ENCODE measurements around the gene DPAGT1. TPM values are rescaled to one million over a fixed set of nuclear protein-coding genes. Genes with fewer than 3 reads are reported as not detected.

DPAGT1 gene
- polyA plus RNA-seq, 1 experiment, result 62.5 TPM

DNA sequence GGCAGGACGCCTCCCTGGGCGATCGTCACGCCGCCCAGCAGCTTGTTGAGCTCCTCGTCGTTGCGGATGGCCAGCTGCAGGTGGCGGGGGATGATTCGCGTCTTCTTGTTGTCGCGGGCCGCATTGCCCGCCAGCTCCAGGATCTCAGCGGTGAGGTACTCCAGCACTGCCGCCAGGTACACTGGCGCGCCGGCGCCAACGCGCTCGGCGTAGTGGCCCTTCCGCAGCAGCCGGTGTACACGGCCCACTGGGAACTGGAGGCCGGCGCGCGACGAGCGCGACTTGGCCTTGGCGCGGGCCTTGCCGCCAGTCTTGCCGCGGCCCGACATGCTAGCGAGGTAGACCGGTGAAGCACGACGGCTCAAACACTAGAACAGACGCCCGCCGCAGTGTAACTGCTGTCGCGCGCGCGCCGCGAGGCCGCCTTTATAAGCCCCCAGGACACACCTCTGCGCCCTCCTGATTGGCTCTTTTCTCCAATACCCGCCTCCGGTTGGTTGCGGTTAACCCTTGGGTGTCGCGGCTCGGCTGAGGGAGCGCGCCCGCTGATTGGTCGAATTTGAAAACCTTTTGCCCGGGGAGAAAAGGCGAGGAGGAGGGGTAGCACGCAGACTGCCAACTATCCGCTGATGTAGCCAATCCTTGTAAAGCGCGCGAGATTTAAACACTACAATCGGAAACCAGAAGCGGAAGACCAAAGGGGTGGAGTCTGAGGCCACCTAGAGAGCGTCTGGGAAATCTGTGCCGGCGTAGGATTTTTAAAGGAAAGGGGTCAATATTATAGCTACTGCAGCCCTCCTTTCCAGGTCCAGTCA, 6.4 kb downstream of the DPAGT1 start:
- no peaks in the 10 kb centered on the region; the same call in 1 of the 2 replicates for H3K9me3 ChIP-seq (ENCODE audit: control insufficient read depth, insufficient read depth, low read length)
- TF ChIP-seq, protein P1, sequence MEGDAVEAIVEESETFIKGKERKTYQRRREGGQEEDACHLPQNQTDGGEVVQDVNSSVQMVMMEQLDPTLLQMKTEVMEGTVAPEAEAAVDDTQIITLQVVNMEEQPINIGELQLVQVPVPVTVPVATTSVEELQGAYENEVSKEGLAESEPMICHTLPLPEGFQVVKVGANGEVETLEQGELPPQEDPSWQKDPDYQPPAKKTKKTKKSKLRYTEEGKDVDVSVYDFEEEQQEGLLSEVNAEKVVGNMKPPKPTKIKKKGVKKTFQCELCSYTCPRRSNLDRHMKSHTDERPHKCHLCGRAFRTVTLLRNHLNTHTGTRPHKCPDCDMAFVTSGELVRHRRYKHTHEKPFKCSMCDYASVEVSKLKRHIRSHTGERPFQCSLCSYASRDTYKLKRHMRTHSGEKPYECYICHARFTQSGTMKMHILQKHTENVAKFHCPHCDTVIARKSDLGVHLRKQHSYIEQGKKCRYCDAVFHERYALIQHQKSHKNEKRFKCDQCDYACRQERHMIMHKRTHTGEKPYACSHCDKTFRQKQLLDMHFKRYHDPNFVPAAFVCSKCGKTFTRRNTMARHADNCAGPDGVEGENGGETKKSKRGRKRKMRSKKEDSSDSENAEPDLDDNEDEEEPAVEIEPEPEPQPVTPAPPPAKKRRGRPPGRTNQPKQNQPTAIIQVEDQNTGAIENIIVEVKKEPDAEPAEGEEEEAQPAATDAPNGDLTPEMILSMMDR (IDR thresholded peaks at IDR 0.05; ENCODE audit: low read depth, low read length), result no peak
- DNase-seq (ENCODE audit: low read depth, low spot score), result peak; percentile 100
- no peaks in the 10 kb centered on the region for H3K27me3 ChIP-seq (ENCODE audit: control insufficient read depth, insufficient read depth, low read length)
- peak overlapping the region; percentile 70 for H3K27ac ChIP-seq (ENCODE audit: low read depth, low read length)
- CTCF ChIA-PET, result interaction anchor here (0.6 to 1.9 kb wide), 12 partner anchors 10 to 243 kb away, joined by 3 to 16 read pairs (median 3); partner anchors contain the start of genes CBL and HMBS
- POLR2A ChIA-PET, result interaction anchor here (0.6 to 2.8 kb wide), 12 partner anchors 10 to 380 kb away, joined by 3 to 49 read pairs (median 5); partner anchors contain the start of genes C2CD2L, CBL, HINFP and HMBS
- peak overlapping the region; percentile 76 for H3K4me3 ChIP-seq (ENCODE audit: low read depth, low read length)

DNA sequence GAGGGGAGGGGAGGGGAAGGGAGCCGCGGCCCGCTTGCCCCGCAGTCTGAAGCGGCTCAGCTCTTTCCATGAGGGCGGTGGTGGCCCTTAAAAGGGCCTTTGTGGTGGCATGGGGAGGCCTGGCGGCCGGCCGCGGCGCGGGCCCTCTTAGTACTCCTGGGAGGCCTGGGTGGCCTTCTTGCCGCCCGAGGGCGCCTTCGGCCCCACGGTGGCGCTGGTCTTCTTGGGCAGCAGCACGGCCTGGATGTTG, 6.9 kb downstream of the DPAGT1 start:
- POLR2A ChIA-PET, result interaction anchor here (0.6 to 2.8 kb wide), 12 partner anchors 9 to 380 kb away, joined by 3 to 49 read pairs (median 4); partner anchors contain the start of genes C2CD2L, CBL, HINFP and HMBS
- CTCF ChIA-PET, result interaction anchor here (0.6 to 1.9 kb wide), 15 partner anchors 10 to 405 kb away, joined by 3 to 16 read pairs (median 3); partner anchors contain the start of gene HMBS

DNA sequence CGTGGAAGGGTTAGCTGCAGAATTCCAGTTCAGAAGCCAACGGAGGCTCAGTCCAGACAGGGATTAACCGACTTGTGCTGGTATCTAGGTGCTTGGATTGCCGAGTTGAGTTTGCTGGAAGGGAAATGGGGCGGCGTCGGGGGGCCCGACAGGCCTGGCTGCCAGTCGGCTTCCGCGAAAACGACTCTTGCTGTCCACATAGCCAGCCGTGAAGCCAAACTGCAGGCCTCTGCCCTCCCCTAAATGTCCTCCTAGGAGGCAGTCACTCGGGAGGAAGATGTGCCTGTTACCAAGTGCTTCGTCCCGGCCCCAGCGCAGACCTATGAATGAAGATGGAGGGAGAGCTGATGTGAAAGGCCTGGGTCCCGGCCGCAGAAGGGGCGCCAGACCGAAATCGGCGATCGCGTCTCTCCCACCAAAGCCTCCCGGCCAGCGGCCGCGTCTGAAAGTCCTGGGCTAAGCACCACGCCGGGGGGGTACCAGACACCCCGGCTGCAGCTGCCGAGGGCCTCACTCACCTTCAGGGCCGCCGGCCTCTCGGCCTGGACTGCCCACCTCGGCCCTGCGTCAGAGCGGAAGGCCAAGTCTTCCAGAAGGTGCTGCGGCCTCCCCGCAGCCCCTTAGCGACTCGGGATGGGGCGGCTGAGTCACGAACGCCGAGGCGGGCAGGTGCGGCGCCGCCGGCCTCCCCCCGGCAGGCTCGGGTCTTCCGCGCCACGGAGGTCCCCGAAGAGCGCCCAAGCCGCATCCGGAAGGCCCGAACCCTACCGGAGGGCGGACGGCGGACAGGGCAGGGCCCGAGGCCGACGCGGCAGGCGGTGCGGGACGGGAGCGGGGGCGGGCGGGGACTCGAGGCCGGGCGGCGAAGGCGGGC, 7.5 kb downstream of the DPAGT1 start:
- TF ChIP-seq, protein P1 (IDR thresholded peaks at IDR 0.05; ENCODE audit: low read depth, low read length), result no peak
- CTCF ChIA-PET, result interaction anchor here (0.6 to 1.9 kb wide), 14 partner anchors 9 to 405 kb away, joined by 3 to 16 read pairs (median 3); partner anchors contain the start of gene HMBS
- H3K4me3 ChIP-seq (ENCODE audit: low read depth, low read length), result peak overlapping the region; percentile 76

More for the DNA sequence above, 6.9 kb downstream of the DPAGT1 start:
- peak overlapping the region; percentile 70 for H3K27ac ChIP-seq (ENCODE audit: low read depth, low read length)
- TF ChIP-seq, protein P1 (IDR thresholded peaks at IDR 0.05; ENCODE audit: low read depth, low read length), result peak; percentile 68
- no peak for DNase-seq (ENCODE audit: low read depth, low spot score)
- H3K27me3 ChIP-seq (ENCODE audit: control insufficient read depth, insufficient read depth, low read length), result no peaks in the 10 kb centered on the region
- peak overlapping the region; percentile 76 for H3K4me3 ChIP-seq (ENCODE audit: low read depth, low read length)
- no peaks in the 10 kb centered on the region; the same call in 1 of the 2 replicates for H3K9me3 ChIP-seq (ENCODE audit: control insufficient read depth, insufficient read depth, low read length)

DNA sequence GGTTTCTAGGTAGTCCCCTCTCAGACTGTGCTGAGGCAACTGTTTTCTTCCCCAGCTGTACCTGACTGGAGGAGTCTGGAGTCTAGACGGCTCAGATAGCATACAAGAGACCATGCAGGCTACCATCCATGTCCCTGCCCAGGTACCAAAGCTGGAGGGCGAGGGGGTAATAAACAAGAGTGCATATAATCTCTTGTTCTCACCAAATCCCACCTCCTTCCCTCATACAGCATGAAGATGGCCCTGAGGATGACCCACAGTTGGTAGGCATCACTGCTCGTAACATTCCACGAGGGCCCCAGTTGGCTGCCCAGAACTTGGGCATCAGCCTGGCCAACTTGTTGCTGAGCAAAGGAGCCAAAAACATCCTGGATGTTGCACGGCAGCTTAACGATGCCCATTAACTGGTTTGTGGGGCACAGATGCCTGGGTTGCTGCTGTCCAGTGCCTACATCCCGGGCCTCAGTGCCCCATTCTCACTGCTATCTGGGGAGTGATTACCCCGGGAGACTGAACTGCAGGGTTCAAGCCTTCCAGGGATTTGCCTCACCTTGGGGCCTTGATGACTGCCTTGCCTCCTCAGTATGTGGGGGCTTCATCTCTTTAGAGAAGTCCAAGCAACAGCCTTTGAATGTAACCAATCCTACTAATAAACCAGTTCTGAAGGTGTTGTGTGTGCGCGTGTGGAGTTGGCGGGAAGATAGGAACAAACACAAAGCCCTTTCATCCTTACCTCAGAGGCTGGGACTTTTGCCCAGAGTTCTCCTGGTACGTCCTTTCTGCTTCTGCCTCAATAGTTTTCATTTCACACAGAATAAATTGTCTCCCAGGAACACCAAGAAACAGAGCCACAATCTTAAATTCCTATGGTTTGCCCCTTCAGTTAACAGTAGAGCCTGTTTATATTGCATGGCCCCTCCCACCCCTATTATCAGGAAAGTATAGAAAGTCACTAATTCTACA, 8.5 kb downstream of the DPAGT1 start:
- Histone ChIP-seq H3K27ac (ENCODE audit: low read depth, low read length) (peak overlapping the region; percentile 39), H3K9me3 (ENCODE audit: control insufficient read depth, insufficient read depth, low read length) (no peaks in the 10 kb centered on the region; the same call in 1 of the 2 replicates), H3K4me3 (ENCODE audit: low read depth, low read length) (peak overlapping the region; percentile 76), H3K27me3 (ENCODE audit: control insufficient read depth, insufficient read depth, low read length) (no peaks in the 10 kb centered on the region)
- TF ChIP-seq, protein P1 (IDR thresholded peaks at IDR 0.05; ENCODE audit: low read depth, low read length), result no peak
- CTCF ChIA-PET, result interaction anchor here (1.3 to 1.9 kb wide), 3 partner anchors 9 to 104 kb away, joined by 3 to 16 read pairs (median 4); partner anchors contain the start of gene DPAGT1
- POLR2A ChIA-PET, result interaction anchor here (2.5 to 2.8 kb wide), 3 partner anchors 8 to 244 kb away, joined by 23 to 49 read pairs (median 27); partner anchors contain the start of genes C2CD2L and HMBS
- no peak for DNase-seq (ENCODE audit: low read depth, low spot score)

More for the DNA sequence above, 7.5 kb downstream of the DPAGT1 start:
- no peak for DNase-seq (ENCODE audit: low read depth, low spot score)
- no peaks in the 10 kb centered on the region; the same call in 1 of the 2 replicates for H3K9me3 ChIP-seq (ENCODE audit: control insufficient read depth, insufficient read depth, low read length)
- no peaks in the 10 kb centered on the region for H3K27me3 ChIP-seq (ENCODE audit: control insufficient read depth, insufficient read depth, low read length)
- H3K27ac ChIP-seq (ENCODE audit: low read depth, low read length), result peak overlapping the region; percentile 70
- POLR2A ChIA-PET, result interaction anchor here (0.6 to 2.8 kb wide), 13 partner anchors 8 to 381 kb away, joined by 3 to 49 read pairs (median 4); partner anchors contain the start of genes C2CD2L, CBL, DPAGT1 and HINFP

All from AG04450 (cell line).